GM18858 (cell line): ENCODE data around the gene PTGIS.

Source experiments
- ATAC-seq: cut with Tn5 transposase; IDR thresholded peaks from one replicate; pipeline ENCODE4 v1.9.1; 2021; ENCODE audit not compliant: unreplicated experiment

PTGIS gene

GRCh38 chr20:49560646-49561045, 7.3 kb downstream of the PTGIS start:
- no peak for ATAC-seq

DNA sequence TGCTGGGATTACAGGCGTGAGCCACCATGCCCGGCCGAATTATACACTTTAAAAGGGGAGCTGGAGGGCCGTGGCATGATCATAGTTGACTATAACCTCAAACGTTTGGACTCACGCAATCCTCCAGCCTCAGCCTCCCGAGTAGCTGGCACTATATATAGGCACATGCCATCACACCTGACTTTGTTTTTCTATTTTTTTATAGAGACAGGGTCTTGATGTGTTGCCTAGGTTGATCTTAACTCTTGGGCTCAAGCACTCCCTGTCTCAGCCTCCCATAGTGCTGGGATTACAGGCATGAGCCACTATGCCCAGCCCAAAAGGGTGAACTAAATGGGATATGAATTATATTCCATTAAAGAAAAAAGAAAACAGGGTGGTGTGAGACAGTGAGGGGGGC, 7.8 kb downstream of the PTGIS start:
- ATAC-seq, result no peak

DNA sequence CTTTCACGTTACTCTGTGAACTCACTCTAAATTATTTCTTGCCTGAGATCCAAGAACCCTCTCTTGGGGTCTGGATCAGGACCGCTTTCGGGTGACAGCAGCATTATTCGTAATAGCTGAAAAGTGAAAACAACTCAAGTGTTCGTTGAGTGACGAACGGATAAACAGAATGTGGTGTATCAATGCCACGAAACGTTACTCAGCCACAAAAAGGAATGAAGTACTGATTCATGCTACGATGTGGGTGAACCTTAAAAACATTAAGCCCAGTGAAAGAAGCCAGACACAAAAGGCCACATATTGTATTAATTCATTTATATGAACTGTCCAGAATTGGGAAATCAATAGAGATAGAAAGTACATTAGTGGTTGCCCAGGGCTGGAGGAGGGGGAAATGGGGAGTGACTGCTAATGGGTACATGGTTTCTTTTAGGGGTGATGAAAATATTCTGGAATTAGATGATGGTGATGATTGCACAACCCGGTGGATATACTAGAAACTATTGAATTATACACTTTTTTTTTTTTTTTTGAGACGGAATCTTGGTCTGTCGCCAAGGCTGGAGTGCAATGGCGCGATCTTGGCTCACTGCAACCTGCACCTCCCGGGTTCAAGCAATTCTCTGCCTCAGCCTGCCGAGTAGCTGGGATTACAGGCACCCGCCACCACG, 8.4 kb downstream of the PTGIS start:
- ATAC-seq, result no peak

- ATAC-seq, result no peak
These were observed 9.1 kb downstream of the PTGIS start for GRCh38 chr20:49558826-49559225.

DNA sequence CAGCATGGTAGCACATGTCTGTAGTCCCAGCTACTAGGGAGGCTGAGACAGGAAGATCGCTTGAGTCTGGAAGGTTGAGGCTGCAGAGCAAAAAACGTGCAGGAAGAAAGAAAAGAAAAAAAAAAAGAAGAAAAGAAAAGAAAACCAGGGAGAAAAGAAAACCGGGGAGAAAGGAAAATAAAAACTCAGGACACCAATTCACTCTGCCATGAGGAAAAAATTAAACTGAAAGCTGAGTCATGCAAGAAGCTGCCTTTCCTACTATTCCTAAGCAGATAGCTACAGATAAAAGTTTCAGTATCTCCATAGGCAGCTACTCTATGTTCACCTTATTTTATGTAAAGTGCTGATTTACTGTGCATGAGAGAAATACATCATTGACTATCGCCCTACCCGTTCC, 10.5 kb downstream of the PTGIS start:
- no peak for ATAC-seq

GRCh38 chr20:49556621-49557020, 11.3 kb downstream of the PTGIS start:
- ATAC-seq, result no peak

- ATAC-seq, result no peak
These were observed 18.0 kb downstream of the PTGIS start for GRCh38 chr20:49549801-49550551.

GRCh38 chr20:49548371-49548947, 19.5 kb downstream of the PTGIS start:
- ATAC-seq, result no peak

GRCh38 chr20:49545572-49545971, 22.4 kb downstream of the PTGIS start:
- ATAC-seq, result no peak

- no peak for ATAC-seq
These were observed 23.4 kb downstream of the PTGIS start for GRCh38 chr20:49544535-49544934.

- no peak for ATAC-seq
These were observed 24.0 kb downstream of the PTGIS start for GRCh38 chr20:49543858-49544437.

DNA sequence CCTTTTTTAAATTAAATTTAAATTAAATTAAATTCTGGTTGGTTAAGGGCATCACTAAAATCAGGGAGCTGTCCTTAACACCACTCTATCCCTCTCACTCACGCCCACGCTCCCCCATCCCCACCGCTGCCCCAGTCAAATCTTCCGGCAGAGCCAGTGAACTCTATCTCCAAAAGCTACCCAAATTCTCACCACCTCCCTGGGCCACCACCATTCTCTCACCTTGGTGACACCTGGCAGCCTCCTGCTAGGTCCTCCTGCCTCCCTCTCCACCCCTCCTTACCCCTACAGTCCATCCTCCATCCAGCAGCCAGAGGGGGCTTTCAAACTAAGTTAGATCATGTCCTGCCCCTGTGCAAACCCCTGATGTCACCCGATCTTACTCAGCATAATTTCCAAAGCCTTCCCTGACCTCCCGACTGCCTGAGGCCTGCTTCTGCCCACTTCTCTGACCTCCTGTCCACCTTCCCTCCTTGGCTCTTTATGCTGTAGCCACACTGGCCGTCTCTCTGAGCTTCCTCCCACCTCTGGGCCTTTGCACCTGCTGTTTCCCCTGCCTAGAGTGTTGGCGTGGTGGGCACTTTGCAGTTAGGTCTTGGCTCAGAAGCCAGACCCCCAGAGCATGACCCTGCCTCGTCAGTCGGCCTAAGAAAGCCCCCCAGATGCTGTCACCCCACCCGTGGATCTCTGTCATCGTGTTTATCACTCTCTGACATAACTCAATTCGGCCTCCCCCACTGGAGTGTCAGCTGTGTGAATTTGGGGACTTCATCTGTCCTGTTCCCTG, 24.7 kb downstream of the PTGIS start:
- no peak for ATAC-seq

DNA sequence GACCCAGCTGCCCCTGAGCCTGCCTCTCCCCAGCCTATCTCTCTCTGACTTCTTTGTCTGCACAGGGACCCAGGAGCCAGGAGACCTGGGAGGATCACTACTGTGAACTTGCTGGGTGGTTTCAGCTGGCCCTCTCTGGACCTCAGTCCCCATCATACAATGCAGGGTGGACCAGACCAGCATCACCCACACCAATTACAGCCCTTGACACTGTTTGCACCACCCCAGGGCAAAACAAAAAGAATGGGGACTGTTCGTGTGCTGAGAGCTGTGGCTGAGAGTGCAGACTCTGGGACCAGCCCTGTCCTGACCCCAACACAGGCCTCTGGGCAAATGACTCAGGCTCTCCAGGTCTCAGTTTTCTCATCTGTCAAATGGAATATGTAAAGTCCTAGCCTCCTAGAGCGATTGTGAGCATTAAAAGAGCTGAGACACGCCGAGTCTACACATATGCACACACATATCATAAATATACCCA, 25.4 kb downstream of the PTGIS start:
- ATAC-seq, result no peak

- ATAC-seq, result no peak
These were observed 26.0 kb downstream of the PTGIS start for GRCh38 chr20:49541733-49542513.

DNA sequence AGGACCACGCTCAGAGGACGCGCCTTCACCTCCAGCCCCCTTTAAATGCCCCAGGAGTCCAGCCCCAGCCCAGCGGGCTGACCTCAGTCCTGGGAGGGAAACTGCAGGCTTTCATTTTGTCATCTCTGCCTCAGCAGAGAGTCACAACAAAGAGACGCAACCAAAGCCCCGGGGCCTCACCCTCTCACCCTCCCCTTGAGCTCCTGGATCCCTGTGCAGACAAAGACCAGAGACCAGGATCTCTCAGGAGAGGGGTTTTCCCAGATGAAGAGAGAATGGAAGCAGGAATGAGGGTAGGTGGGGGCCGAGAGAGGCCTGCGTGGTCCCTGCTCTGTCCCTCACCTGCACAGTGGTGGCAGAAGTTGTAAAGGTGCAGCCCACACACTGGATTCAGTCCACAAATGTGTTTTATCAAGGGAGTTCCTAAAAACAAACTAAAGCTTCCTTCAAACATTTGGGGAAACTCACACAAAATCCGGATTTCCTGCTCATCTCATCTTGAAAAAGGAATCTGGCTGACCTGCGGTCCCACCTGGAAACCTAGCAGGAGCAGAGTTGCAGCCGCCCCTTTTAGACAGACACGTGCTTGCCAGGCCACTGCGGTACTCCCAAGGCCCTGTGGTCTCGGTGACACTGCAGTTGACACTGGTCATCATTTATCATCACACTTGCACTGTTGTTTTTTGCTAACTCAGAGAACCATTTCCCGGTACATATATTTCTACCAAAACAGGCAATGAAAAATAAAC, 27.1 kb downstream of the PTGIS start:
- ATAC-seq, result no peak

- no peak for ATAC-seq
These were observed 27.7 kb downstream of the PTGIS start for GRCh38 chr20:49540232-49540620.

- ATAC-seq, result no peak
These were observed 28.3 kb downstream of the PTGIS start for GRCh38 chr20:49539481-49540231.

DNA sequence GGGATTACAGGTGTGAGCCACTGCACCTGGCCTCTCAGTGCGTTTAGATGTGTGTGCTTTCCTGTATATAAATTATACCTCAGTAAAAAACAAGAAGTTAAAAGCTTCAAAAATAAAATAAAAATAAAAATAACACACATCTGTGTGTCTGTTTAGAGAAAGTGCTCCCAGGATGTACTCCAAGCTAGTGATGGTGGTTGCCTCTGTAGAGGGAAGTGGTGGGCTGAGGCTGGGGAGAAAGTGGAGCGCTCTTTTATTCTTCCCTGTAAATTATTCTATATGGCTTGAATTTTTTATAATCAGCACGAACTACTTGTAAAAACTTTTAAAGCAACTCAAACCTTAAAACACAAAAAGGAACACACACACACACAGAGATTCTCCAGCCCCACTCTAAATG, 29.0 kb downstream of the PTGIS start:
- ATAC-seq, result no peak

DNA sequence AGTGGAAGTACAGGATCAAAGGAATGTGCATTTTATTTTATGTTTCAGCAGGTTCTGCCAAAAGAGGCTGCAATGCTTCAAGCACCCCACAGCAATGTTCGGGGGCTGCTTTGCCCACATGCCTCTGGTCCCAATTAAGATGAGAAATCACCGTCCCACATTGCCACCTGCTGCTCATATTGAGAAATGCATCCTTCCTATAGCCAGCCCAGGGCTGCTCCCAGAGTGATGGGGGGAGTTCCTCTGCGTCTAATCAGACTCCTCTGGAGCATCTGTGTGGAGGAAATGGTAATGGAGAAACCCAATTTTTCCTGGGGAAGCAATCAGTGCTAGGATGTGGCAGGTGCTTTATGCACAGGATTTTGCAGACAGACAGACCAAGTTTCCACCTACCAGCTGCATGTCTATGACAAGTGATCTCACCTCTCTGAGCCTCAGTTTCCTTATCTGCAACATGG, 33.7 kb downstream of the PTGIS start:
- no peak for ATAC-seq
